Stomach (tissue), 4 donors: ENCODE results near the gene SLA2.

Source experiments
- POLR2A ChIP-seq, 4 donors: fragments of 450-650 bp; IDR thresholded peaks; one replicate each; pipeline ENCODE4 v1.6.1; 2016; ENCODE audit warnings: antibody characterized with exemption in 4 of 4, control low read depth in 2 of 4, mild to moderate bottlenecking in 1 of 4, moderate library complexity in 1 of 4
- POLR2AphosphoS5 ChIP-seq, 3 donors: sonication (generic); formaldehyde crosslinking; IDR thresholded peaks; one replicate each; pipeline ENCODE4 v1.6.1; 2016; ENCODE audit warnings: antibody characterized with exemption in 3 of 3
- TF ChIP-seq, protein P1 (sequence below), 7 experiments: fragments of 450-650 bp in 4 of 7; fragments of 200-600 bp in 3 of 7; sonication (generic) in 3 of 7; IDR thresholded peaks; one replicate each; pipeline ENCODE4 v1.5.1; 2016 to 2019; ENCODE audit warnings: antibody characterized with exemption in 7 of 7, control low read depth in 2 of 7, mild to moderate bottlenecking in 1 of 7

DNA sequence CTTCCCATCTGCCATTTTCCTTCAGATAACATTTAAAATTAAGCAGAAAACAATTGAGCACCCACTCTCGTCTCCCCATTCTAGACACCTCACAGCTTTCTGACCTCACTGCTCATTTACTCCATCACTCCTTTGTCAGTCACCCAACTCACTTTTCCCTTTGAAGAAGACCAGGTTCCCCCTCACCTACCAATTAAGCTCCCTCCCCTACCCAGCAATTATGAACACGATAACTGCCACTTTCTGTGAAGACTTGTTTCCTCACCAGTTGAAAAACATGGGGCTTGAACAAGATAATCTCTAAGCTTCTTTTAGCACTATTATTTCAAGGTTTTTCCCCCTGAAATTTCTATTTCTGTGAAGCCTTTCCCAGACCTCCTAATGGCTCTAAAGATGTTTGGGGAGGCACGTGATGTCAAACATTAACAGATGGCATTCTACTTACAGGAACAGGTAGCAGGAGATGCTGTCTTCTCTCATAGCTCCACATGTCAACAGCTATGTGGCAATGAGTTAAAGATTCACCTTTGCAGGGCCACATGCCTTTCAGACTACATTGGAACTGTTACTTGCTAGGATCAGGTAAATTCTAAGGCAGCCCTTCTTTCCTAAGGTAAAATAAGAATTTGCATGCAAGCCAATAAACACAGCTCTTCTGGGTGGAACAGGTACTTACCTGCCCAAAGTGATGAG lies 24.8 kb upstream of the SLA2 start:
- TF ChIP-seq, protein P1, sequence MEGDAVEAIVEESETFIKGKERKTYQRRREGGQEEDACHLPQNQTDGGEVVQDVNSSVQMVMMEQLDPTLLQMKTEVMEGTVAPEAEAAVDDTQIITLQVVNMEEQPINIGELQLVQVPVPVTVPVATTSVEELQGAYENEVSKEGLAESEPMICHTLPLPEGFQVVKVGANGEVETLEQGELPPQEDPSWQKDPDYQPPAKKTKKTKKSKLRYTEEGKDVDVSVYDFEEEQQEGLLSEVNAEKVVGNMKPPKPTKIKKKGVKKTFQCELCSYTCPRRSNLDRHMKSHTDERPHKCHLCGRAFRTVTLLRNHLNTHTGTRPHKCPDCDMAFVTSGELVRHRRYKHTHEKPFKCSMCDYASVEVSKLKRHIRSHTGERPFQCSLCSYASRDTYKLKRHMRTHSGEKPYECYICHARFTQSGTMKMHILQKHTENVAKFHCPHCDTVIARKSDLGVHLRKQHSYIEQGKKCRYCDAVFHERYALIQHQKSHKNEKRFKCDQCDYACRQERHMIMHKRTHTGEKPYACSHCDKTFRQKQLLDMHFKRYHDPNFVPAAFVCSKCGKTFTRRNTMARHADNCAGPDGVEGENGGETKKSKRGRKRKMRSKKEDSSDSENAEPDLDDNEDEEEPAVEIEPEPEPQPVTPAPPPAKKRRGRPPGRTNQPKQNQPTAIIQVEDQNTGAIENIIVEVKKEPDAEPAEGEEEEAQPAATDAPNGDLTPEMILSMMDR (IDR thresholded peaks at IDR 0.05): no peak
- TF ChIP-seq POLR2A (IDR thresholded peaks at IDR 0.05) (no peak), POLR2AphosphoS5 (IDR thresholded peaks at IDR 0.05) (no peak)
